GM10248 (cell line): ENCODE measurements around the gene NHERF2.

Source experiments
- CTCF ChIA-PET: fragments of 300-600 bp; sonication (Branson Sonifier 250); formaldehyde crosslinking; extraction: SDS; loops from one replicate; lab custom pipeline; 2021; ENCODE audit warnings: antibody characterized with exemption; lab: Yijun Ruan, JAX
- POLR2A ChIA-PET: fragments of 350-650 bp; sonication (Branson Sonifier 250); formaldehyde crosslinking; extraction: SDS; loops from one replicate; lab custom pipeline; 2020; ENCODE audit warnings: antibody characterized with exemption; lab: Yijun Ruan, JAX
- DNase-seq: peaks from one replicate; pipeline ENCODE4 v3.0.0; 2012; ENCODE audit errors: extremely low spot score
- CTCF ChIP-seq: IDR thresholded peaks from 2 replicates; pipeline ENCODE4 v1.5.1; 2012; ENCODE audit warnings: mild to moderate bottlenecking, low read depth; ENCODE audit errors: extremely low read depth, missing control alignments, control extremely low read depth

NHERF2 gene

GRCh38 chr16:2064368-2064945 is 37.8 kb downstream of the NHERF2 start:
- ChIA-PET CTCF (interaction anchor here (1.1 to 1.7 kb wide), 3 partner anchors 9 to 42 kb away, joined by 3 read pairs; no protein-coding TSS in a partner anchor), POLR2A (interaction anchor here (0.6 kb wide), 1 partner anchor 14 kb away, joined by 4 read pairs; no protein-coding TSS in a partner anchor)
- no peak for TF ChIP-seq CTCF

GRCh38 chr16:2066139-2066538 is 39.4 kb downstream of the NHERF2 start:
- CTCF ChIA-PET = interaction anchor here (1.2 to 1.3 kb wide), 2 partner anchors 13 to 74 kb away, joined by 3 to 4 read pairs; no protein-coding TSS in a partner anchor
- no peak for DNase-seq
- TF ChIP-seq CTCF = no peak
- POLR2A ChIA-PET = no interaction called here

More at GRCh38 chr16:2064368-2064945, 37.8 kb downstream of the NHERF2 start:
- DNase-seq = no peak

DNA sequence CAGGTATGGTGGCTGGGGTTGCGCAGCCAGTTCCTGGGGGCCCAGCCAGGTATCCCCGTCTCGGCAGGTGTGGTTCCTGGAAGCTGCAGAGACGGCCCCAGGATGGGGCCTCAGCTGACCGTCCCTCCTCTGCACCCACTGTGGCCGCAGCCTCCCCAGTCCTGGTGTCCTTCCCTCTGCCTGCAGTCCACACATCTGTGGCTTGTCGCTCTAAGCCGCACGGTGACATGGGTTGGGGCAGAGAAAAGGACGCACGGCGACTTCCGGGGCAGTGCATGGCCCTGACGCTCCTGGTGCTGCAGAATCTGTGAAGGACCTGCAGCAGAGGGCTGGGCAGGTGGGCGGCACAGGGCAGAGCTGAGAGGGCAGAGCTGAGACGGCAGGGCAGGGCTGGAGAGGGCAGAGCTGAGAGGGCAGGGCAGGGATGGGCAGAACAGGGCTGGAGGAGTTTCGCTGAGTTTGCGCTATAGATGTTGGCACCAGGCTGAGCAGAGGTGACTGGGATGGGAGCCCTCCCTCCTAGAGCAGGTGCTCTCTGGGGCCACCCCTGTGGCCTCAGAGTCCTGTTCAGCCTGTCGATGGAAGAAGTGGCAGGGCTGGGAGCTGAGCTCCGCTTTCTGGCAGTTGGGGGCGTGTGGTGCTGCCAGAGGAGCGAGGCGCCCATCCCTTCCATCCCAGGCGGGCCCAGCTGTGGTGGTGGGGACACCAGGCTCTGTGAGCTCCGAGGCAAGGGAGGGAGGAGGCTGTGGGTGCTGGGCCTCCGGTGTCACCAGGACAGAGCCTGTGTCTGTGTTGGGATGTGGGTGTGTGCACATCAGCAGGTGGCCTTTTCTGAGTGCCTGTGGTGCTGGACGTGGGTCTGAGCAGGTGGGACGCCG is 44.1 kb downstream of the NHERF2 start:
- no peak for DNase-seq
- CTCF ChIA-PET = interaction anchor here (1.1 kb wide), 1 partner anchor 48 kb away, joined by 3 read pairs; no protein-coding TSS in a partner anchor
- POLR2A ChIA-PET = no interaction called here
- no peak for TF ChIP-seq CTCF

DNA sequence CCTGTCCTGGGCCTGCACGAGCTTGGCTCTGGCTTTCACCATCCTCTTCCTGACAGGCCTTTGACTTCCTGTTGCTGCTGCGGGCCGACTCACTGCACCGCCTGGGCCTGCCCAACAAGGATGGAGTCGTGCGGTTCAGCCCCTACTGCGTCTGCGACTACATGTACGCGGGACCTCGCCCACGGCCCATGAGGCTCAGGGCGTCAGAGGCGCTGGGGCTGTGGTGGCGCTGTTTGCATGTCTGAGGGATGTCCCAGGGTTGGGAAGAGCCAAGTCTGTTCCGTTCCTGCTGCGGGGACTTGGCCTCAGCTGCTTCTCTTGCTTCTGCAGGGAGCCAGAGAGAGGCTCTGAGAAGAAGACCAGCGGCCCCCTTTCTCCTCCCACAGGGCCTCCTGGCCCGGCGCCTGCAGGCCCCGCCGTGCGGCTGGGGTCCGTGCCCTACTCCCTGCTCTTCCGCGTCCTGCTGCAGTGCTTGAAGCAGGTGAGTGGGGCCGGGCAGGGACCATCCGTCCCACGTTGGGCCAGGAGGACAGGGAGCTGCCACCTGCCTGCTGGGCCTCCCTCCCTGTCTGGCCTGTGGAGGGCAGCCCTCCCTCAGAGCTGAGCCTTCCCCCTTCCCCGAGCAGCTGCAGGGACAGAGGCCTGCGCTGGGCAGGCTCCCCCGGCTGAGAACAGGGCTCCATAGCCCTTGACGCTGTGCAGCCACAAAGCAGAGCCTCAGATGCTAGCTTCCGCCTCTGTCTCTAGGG is 44.9 kb downstream of the NHERF2 start:
- POLR2A ChIA-PET = no interaction called here

GRCh38 chr16:2072926-2073325 is 46.2 kb downstream of the NHERF2 start:
- TF ChIP-seq CTCF = no peak
- POLR2A ChIA-PET = interaction anchor here (1.0 kb wide), 1 partner anchor 82 kb away, joined by 5 read pairs; the partner anchor contains the start of gene TRAF7
- CTCF ChIA-PET = interaction anchor here (1.4 kb wide), 1 partner anchor 11 kb away, joined by 3 read pairs; no protein-coding TSS in a partner anchor
- DNase-seq = no peak

More for the DNA sequence above, 44.9 kb downstream of the NHERF2 start:
- TF ChIP-seq CTCF = no peak
- DNase-seq = no peak
- CTCF ChIA-PET = no interaction called here

- no peak for DNase-seq
- POLR2A ChIA-PET = interaction anchor here (1.0 kb wide), 1 partner anchor 81 kb away, joined by 5 read pairs; the partner anchor contains the start of gene TRAF7
- no peak for TF ChIP-seq CTCF
- CTCF ChIA-PET = no interaction called here
Observed at GRCh38 chr16:2074071-2074470, 47.4 kb downstream of the NHERF2 start.
